HEK293T (cell line): ENCODE data around the gene HAGHL.

ENCODE experiments used
- CTBP1 ChIP-seq: fragments of 450-650 bp; IDR thresholded peaks from 2 replicates; pipeline ENCODE4 v1.6.1; 2016; ENCODE audit warnings: borderline replicate concordance
- ELF4 ChIP-seq: fragments of 450-650 bp; IDR thresholded peaks from 2 replicates; pipeline ENCODE4 v1.6.1; 2017; ENCODE audit warnings: antibody characterized with exemption
- FOXM1 ChIP-seq: fragments of 450-650 bp; IDR thresholded peaks from 2 replicates; pipeline ENCODE4 v1.6.1; 2017; ENCODE audit warnings: mild to moderate bottlenecking, borderline replicate concordance
- SP1 ChIP-seq: fragments of 450-650 bp; IDR thresholded peaks from 2 replicates; pipeline ENCODE4 v1.6.1; 2017
- SUZ12 ChIP-seq: fragments of 450-650 bp; IDR thresholded peaks from 2 replicates; pipeline ENCODE4 v1.6.1; 2016; ENCODE audit warnings: mild to moderate bottlenecking
- TARDBP ChIP-seq: fragments of 450-650 bp; IDR thresholded peaks from 2 replicates; pipeline ENCODE4 v1.6.1; 2016
- ZNF384 ChIP-seq: fragments of 450-650 bp; IDR thresholded peaks from 2 replicates; pipeline ENCODE4 v1.6.1; 2016

DNA sequence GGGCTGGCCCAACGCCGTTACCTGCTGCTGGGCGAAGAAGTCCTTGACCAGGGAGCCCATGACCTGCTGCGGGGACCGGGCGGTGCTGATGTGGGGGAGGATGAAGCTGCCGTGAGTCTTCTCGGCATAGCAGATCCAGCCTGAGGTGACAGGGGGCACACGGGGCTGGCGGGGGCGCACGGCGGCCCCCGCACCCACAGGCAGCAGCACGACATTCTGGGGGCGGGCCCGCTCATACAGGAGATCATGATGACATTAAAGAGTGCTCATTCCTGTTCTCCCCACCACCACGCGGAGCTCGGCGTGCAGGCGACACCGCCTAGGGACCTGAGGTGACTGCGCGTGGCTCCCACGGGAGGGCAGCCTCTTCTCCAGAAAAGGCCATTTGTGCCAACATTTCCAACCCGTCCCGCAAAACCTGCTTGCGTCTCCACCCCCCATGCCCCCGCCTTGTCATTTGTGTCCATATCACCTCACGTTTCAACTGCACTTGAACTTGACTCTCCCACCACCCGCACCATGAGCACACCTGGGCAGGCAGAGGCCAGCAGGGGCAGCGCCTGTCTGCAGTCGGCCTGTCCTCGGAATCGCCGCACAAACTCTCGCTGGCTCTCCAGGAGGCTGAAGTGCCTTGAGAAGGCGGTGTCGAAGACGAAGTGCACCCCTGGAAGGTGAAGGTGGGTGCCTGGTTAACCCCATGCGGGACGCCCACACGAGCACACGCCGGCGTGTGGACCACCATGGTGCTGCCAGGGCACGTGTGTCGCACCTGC, 7.5 kb downstream of the HAGHL start:
- TF ChIP-seq ELF4 (no peak), FOXM1 (no peak), SUZ12 (no peak), CTBP1 (no peak), ZNF384 (no peak), TARDBP (no peak), SP1 (no peak)
